K562 (cell line): ENCODE measurements around the gene COL16A1. TPM values are rescaled to one million over a fixed set of nuclear protein-coding genes. Genes with fewer than 3 reads are reported as not detected.

Experiments
- BHLHE40 ChIP-seq: IDR thresholded peaks from 2 replicates; pipeline ENCODE4 v1.6.1; 2011; ENCODE audit warnings: low read length, improper control_type of control experiment
- CBFB ChIP-seq: sonication (generic); formaldehyde crosslinking; IDR thresholded peaks from 2 replicates; pipeline ENCODE4 v1.4.0; 2020; ENCODE audit warnings: mild to moderate bottlenecking, missing genetic modification reagents
- CBX1 ChIP-seq: sonication (generic); IDR thresholded peaks from 2 replicates; pipeline ENCODE4 v1.6.1; 2016; ENCODE audit warnings: antibody characterized with exemption, low read depth, mild to moderate bottlenecking
- CHD4 ChIP-seq: fragments of 200-600 bp; sonication (generic); IDR thresholded peaks from 3 replicates; pipeline ENCODE4 v1.6.1; 2012; ENCODE audit warnings: low read depth, mild to moderate bottlenecking, mixed read lengths, low read length, inconsistent platforms; ENCODE audit not compliant: insufficient read depth, insufficient replicate concordance, poor library complexity, severe bottlenecking
- FIP1L1 ChIP-seq: fragments of 200-400 bp; formaldehyde crosslinking; IDR thresholded peaks from 2 replicates; pipeline ENCODE4 v1.6.1; 2018; ENCODE audit warnings: mild to moderate bottlenecking, low read depth, low read length; ENCODE audit not compliant: poor library complexity, severe bottlenecking
- NCOA6 ChIP-seq: fragments of 450-650 bp; IDR thresholded peaks from 2 replicates; pipeline ENCODE4 v1.6.1; 2017; ENCODE audit warnings: mild to moderate bottlenecking
- NONO ChIP-seq, 2 experiments: fragments of 200-400 bp in 1 of 2; fragments of 450-650 bp in 1 of 2; formaldehyde crosslinking in 1 of 2; IDR thresholded peaks; 2 replicates each; pipeline ENCODE4 v1.6.1; 2017; ENCODE audit warnings: low read depth in 2 of 2, mild to moderate bottlenecking in 2 of 2, moderate library complexity in 2 of 2, low read length in 1 of 2
- PHF21A ChIP-seq: fragments of 450-650 bp; IDR thresholded peaks from 2 replicates; pipeline ENCODE4 v1.6.1; 2017; ENCODE audit warnings: low read depth, borderline replicate concordance
- PPARD ChIP-seq: fragments of 250-450 bp; sonication (Bioruptor Pico); IDR thresholded peaks from 2 replicates; pipeline ENCODE4 v1.8.0; 2022; ENCODE audit warnings: inconsistent platforms, mild to moderate bottlenecking, moderate library complexity
- PURB ChIP-seq: sonication (generic); formaldehyde crosslinking; IDR thresholded peaks from 2 replicates; pipeline ENCODE4 v1.9.0; 2021; ENCODE audit warnings: low read depth, mild to moderate bottlenecking, missing genetic modification reagents
- SMARCB1 ChIP-seq: IDR thresholded peaks from 2 replicates; pipeline ENCODE4 v1.6.1; 2011; ENCODE audit warnings: improper control_type of control experiment, low read depth; ENCODE audit not compliant: insufficient read length
- SMARCE1 ChIP-seq: fragments of 450-650 bp; IDR thresholded peaks from 2 replicates; pipeline ENCODE4 v1.7.1; 2016; ENCODE audit warnings: mild to moderate bottlenecking
- SNRNP70 ChIP-seq: fragments of 200-400 bp; formaldehyde crosslinking; optimal IDR thresholded peaks from 2 replicates; pipeline ENCODE3; 2017; ENCODE audit warnings: low read depth, low read length
- SRSF7 ChIP-seq: fragments of 200-400 bp; formaldehyde crosslinking; optimal IDR thresholded peaks from 2 replicates; pipeline ENCODE3; 2017; ENCODE audit warnings: mild to moderate bottlenecking, low read depth, low read length
- TBL1XR1 ChIP-seq, 2 experiments: IDR thresholded peaks; 2 replicates each; pipeline ENCODE4 v1.6.1; 2012; ENCODE audit warnings: improper control_type of control experiment in 2 of 2, low read length in 2 of 2, mild to moderate bottlenecking in 1 of 2
- ZNF121 ChIP-seq: sonication (generic); formaldehyde crosslinking; conservative IDR thresholded peaks from 2 replicates; pipeline ENCODE4 v1.8.0; 2022; ENCODE audit warnings: missing genetic modification reagents
- ZNF316 ChIP-seq: fragments of 450-650 bp; IDR thresholded peaks from 2 replicates; pipeline ENCODE4 v1.6.1; 2016
- ZNF561 ChIP-seq: fragments of 450-650 bp; formaldehyde crosslinking; conservative IDR thresholded peaks from 2 replicates; pipeline ENCODE4 v1.4.0; 2020; ENCODE audit warnings: mild to moderate bottlenecking, moderate library complexity
- ZNF76 ChIP-seq: fragments of 250-450 bp; sonication (Bioruptor Pico); IDR thresholded peaks from 2 replicates; pipeline ENCODE4 v1.4.0; 2020; ENCODE audit warnings: mild to moderate bottlenecking, moderate library complexity, borderline replicate concordance
- polyA plus RNA-seq, 8 experiments: library from polyadenylated mRNA; depleted of rRNA in 4 of 8; stranded (reverse) in 5 of 8; unstranded in 3 of 8; fragments of >200 nt; fragmentation: Nextera tagmentation in 2 of 8; fragmentation: Illumina TruSeq in 1 of 8; extraction: Ambion mirVana in 2 of 8; extraction: Trizol in 1 of 8; gene quantifications; 2 replicates each; pipeline versions ENCODE4 v1.2.1 to v1.2.3, GENCODE V29; 2011 to 2014; ENCODE audit warnings: inconsistent platforms in 1 of 8, missing spikeins in 1 of 8
- total RNA-seq, 7 experiments: library from RNA; depleted of rRNA in 6 of 7; stranded (reverse); fragments of >200 nt in 6 of 7; fragmentation: Illumina TruSeq in 2 of 7; extraction: Trizol in 2 of 7; gene quantifications; 2 replicates each; pipeline versions ENCODE4 v1.2.1 to v1.2.3, GENCODE V29; 2011 to 2021; ENCODE audit warnings: low replicate concordance in 1 of 7
- TF ChIP-seq, protein P1 (sequence below): fragments of 250-450 bp; sonication (Bioruptor Pico); IDR thresholded peaks from 2 replicates; pipeline ENCODE4 v1.5.1; 2021; ENCODE audit warnings: mild to moderate bottlenecking
- TF ChIP-seq, protein P2 (sequence below): fragments of 450-650 bp; IDR thresholded peaks from 2 replicates; pipeline ENCODE4 v1.6.1; 2017; ENCODE audit warnings: mild to moderate bottlenecking, moderate library complexity

COL16A1 gene
- total and polyA plus RNA-seq, 9 of the 15 experiments (the other 6 are each of a cell fraction or from before 2014, with no cell fraction given): 0.11 to 0.60 (median 0.11) TPM; not detected in 6

DNA sequence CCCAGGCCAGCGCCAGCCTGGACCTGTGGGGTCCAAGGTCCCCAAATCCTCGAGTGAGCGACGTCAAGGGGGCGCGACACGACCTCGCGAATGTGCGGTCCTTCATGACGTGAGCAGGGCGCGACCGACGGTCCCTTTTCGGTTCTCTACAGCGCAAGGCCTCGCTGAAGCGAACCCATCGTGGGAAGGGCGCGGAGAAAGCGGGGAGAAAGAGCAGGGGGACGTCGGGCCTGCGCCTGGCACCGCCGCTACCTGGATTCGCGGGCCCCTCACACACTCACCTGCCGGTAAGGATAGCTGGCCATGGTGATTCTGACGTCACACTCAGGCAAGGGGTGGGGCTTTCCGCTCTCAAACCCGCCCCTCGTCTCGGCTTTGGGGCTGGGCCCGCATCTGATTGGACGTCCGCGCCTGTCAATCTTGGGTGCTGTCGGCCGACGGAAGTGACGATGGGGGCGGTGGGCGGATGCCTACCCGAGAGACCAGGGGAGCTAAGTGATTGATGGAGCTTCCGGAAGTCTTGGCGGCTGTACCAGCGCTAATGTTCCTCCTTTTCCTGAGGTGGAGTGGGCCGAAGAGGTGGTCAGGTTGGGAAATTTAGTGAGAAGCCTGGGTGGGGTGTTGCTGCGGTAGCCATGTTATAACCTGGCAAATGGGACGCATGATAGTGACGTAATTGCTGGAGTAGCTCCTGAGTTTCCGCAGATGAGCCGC is 59.1 kb downstream of the COL16A1 start, which contains the start of gene PEF1 (continued):
- peak; percentile 32; the same call in 1 of the 2 replicates for TF ChIP-seq BHLHE40
- no peak for TF ChIP-seq SMARCB1
- TF ChIP-seq TBL1XR1 (IDR thresholded peaks at IDR 0.05; ENCODE audit: low read length in 2 of 2): peak; percentile 10 to 87; a peak in 2 of 4 replicates
- TF ChIP-seq PURB (CRISPR knock-in tag): no peak
- TF ChIP-seq SRSF7: no peak
- TF ChIP-seq PHF21A: no peak
- no peak for TF ChIP-seq ZNF561 (CRISPR knock-in tag)
- TF ChIP-seq, protein P1, sequence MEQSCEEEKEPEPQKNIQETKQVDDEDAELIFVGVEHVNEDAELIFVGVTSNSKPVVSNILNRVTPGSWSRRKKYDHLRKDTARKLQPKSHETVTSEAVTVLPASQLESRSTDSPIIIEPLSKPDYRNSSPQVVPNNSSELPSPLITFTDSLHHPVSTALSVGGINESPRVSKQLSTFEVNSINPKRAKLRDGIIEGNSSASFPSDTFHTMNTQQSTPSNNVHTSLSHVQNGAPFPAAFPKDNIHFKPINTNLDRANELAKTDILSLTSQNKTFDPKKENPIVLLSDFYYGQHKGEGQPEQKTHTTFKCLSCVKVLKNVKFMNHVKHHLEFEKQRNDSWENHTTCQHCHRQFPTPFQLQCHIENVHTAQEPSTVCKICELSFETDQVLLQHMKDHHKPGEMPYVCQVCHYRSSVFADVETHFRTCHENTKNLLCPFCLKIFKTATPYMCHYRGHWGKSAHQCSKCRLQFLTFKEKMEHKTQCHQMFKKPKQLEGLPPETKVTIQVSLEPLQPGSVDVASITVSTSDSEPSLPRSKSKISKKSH (CRISPR knock-in tag): no peak
- TF ChIP-seq, protein P2, sequence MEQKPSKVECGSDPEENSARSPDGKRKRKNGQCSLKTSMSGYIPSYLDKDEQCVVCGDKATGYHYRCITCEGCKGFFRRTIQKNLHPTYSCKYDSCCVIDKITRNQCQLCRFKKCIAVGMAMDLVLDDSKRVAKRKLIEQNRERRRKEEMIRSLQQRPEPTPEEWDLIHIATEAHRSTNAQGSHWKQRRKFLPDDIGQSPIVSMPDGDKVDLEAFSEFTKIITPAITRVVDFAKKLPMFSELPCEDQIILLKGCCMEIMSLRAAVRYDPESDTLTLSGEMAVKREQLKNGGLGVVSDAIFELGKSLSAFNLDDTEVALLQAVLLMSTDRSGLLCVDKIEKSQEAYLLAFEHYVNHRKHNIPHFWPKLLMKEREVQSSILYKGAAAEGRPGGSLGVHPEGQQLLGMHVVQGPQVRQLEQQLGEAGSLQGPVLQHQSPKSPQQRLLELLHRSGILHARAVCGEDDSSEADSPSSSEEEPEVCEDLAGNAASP: no peak
- no peak; the same call in 1 of the 2 replicates for TF ChIP-seq CBFB (CRISPR knock-in tag)
- peak; percentile 57 for TF ChIP-seq FIP1L1
- TF ChIP-seq PPARD (CRISPR knock-in tag): no peak
- no peak for TF ChIP-seq ZNF76 (CRISPR knock-in tag)
- no peak for TF ChIP-seq SNRNP70
- TF ChIP-seq ZNF316: no peak
- TF ChIP-seq NONO (IDR thresholded peaks at IDR 0.05; ENCODE audit: low read depth in 2 of 2, low read length in 1 of 2): no peak
- no peak for TF ChIP-seq NCOA6
- no peak for TF ChIP-seq CHD4
- TF ChIP-seq ZNF121 (CRISPR knock-in tag): no peak
- 0 out of 2 replicates have a peak, but pooled peaks have one; percentile 10 for TF ChIP-seq SMARCE1
- TF ChIP-seq CBX1: no peak
